Upper lobe of left lung (tissue), 6 donors: ENCODE results near the gene MIF. TPM values are rescaled to one million over a fixed set of nuclear protein-coding genes. Genes with fewer than 3 reads are reported as not detected.
A peak's percentile ranks its signal among the peaks of the same experiment; 100 is the strongest.

Experiments
- ATAC-seq, 2 donors: fragments of 200-7000 bp; cut with Tn5 transposase; one replicate each; pipeline ENCODE4 v1.9.1; 2022; ENCODE audit warnings: mild to moderate bottlenecking in 2 of 2, moderate library complexity in 2 of 2; ENCODE audit not compliant: low FRiP score in 2 of 2
- DNase-seq, 2 donors: peaks; one replicate each; pipeline ENCODE4 v3.0.0-alpha.2; 2019 to 2020
- H3K27ac ChIP-seq, 4 donors: fragments of 200-600 bp; sonication (generic); one replicate each; pipeline ENCODE4 v1.5.1; 2016 to 2019
- H3K27me3 ChIP-seq, 4 donors: fragments of 200-600 bp; sonication (generic); one replicate each; pipeline ENCODE4 v1.5.1; 2017 to 2019
- H3K36me3 ChIP-seq, 4 donors: fragments of 200-600 bp; sonication (generic); one replicate each; pipeline ENCODE4 v1.5.1; 2016 to 2019
- H3K4me1 ChIP-seq, 4 donors: fragments of 200-600 bp; sonication (generic); one replicate each; pipeline ENCODE4 v1.5.1; 2018 to 2019
- H3K4me3 ChIP-seq, 4 donors: fragments of 200-600 bp; sonication (generic); one replicate each; pipeline ENCODE4 v1.5.1; 2017 to 2019; ENCODE audit warnings: mild to moderate bottlenecking in 2 of 4, moderate library complexity in 1 of 4
- H3K9me3 ChIP-seq, 4 donors: fragments of 200-600 bp; sonication (generic); one replicate each; pipeline ENCODE4 v1.5.1; 2018 to 2019
- EP300 ChIP-seq, 4 donors: sonication (generic); formaldehyde crosslinking; IDR thresholded peaks; one replicate each; pipeline ENCODE4 v1.5.1; 2017; ENCODE audit warnings: antibody characterized with exemption in 4 of 4, control low read depth in 2 of 4
- POLR2A ChIP-seq, 4 donors: fragments of 450-650 bp; IDR thresholded peaks; one replicate each; pipeline ENCODE4 v1.5.1; 2016 to 2017; ENCODE audit warnings: antibody characterized with exemption in 4 of 4, mild to moderate bottlenecking in 2 of 4
- POLR2AphosphoS5 ChIP-seq, 2 donors: sonication (generic); formaldehyde crosslinking; IDR thresholded peaks; one replicate each; pipeline ENCODE4 v1.5.1; 2017; ENCODE audit warnings: antibody characterized with exemption in 2 of 2
- WGBS, 2 donors: methylation state at CpG; one replicate each; pipeline ENCODE4 v1.1.5; 2017 to 2018; 5-methylcytosine and 5-hydroxymethylcytosine counted together
- total RNA-seq, 6 donors: library from RNA; depleted of rRNA in 4 of 6; stranded (reverse); fragments of >200 nt in 4 of 6; gene quantifications; one replicate each; pipeline versions ENCODE4 v1.1.0 to v1.2.1, GENCODE V29; 2016 to 2021
- TF ChIP-seq, protein P1 (sequence below), 6 experiments: fragments of 450-650 bp in 4 of 6; fragments of 200-600 bp in 2 of 6; sonication (generic) in 2 of 6; IDR thresholded peaks; one replicate each; pipeline ENCODE4 v1.5.1; 2016 to 2019; ENCODE audit warnings: antibody characterized with exemption in 6 of 6
- donor health status: DM: no; HTN: no; CAD: no; lungs with moderate emphysema.
- donor health status: DM: no; HTN: yes; CAD: no; lungs with severe emphysema.

MIF gene
- total RNA-seq, 6 donors from 2014 or later: 54.5 to 388 (median 298) TPM

- H3K27me3 ChIP-seq: no peaks in the 10 kb centered on the region
- no peak overlapping the region for H3K4me3 ChIP-seq
- no peak for TF ChIP-seq POLR2A (IDR thresholded peaks at IDR 0.05)
- no peak for TF ChIP-seq POLR2AphosphoS5 (IDR thresholded peaks at IDR 0.05)
- TF ChIP-seq, protein P1, sequence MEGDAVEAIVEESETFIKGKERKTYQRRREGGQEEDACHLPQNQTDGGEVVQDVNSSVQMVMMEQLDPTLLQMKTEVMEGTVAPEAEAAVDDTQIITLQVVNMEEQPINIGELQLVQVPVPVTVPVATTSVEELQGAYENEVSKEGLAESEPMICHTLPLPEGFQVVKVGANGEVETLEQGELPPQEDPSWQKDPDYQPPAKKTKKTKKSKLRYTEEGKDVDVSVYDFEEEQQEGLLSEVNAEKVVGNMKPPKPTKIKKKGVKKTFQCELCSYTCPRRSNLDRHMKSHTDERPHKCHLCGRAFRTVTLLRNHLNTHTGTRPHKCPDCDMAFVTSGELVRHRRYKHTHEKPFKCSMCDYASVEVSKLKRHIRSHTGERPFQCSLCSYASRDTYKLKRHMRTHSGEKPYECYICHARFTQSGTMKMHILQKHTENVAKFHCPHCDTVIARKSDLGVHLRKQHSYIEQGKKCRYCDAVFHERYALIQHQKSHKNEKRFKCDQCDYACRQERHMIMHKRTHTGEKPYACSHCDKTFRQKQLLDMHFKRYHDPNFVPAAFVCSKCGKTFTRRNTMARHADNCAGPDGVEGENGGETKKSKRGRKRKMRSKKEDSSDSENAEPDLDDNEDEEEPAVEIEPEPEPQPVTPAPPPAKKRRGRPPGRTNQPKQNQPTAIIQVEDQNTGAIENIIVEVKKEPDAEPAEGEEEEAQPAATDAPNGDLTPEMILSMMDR (IDR thresholded peaks at IDR 0.05): no peak
- TF ChIP-seq EP300 (IDR thresholded peaks at IDR 0.05): no peak
- DNase-seq: peak in 1 of 2 donors; percentile 37
- H3K27ac ChIP-seq: no peak overlapping the region
- no peaks in the 10 kb centered on the region for H3K36me3 ChIP-seq
- H3K9me3 ChIP-seq: no peaks in the 10 kb centered on the region
- peaks cover 0 to 8% (median 7%) of the 10 kb centered on the region in 4 donors for H3K4me1 ChIP-seq
- WGBS, 2 donors: 63 to 79% methylated on average over 7 to 11 of the region's 11 CpGs
- ATAC-seq: no peak
These were observed 5.4 kb upstream of the MIF start for GRCh38 chr22:23888615-23889401.

DNA sequence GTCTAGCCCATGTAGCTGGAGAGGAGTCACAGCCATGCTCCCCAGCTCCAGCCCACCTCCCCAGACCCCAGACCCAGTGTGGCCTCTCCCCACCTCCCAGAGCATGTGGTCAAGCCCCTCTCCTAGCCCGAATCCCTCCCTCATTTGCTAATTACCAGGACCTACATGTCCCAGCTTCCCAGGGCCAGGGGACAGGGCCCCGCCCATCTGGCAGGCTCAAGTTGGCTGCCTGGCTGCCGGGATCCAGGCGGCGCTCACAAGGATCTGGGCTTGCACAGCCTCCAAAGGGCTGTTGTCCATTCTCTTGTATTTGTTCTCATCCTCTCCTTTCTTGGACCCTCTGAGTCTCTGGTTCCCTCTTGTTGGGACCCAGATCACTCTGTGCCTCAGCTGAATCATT is 4.6 kb upstream of the MIF start:
- peaks cover 0 to 12% (median 8%) of the 10 kb centered on the region in 4 donors for H3K4me1 ChIP-seq
- TF ChIP-seq, protein P1 (IDR thresholded peaks at IDR 0.05): no peak
- no peak for TF ChIP-seq POLR2A (IDR thresholded peaks at IDR 0.05)
- no peak for TF ChIP-seq POLR2AphosphoS5 (IDR thresholded peaks at IDR 0.05)
- TF ChIP-seq EP300 (IDR thresholded peaks at IDR 0.05): no peak
- no peaks in the 10 kb centered on the region for H3K9me3 ChIP-seq
- 76 to 87% methylated on average over 4 of the region's 5 CpGs for WGBS, 2 donors
- no peak for ATAC-seq
- no peaks in the 10 kb centered on the region for H3K27me3 ChIP-seq
- H3K36me3 ChIP-seq: no peaks in the 10 kb centered on the region
- no peak overlapping the region for H3K27ac ChIP-seq
- DNase-seq: peak in 1 of 2 donors; percentile 56
- H3K4me3 ChIP-seq: no peak overlapping the region

GRCh38 chr22:23891726-23892125 is 2.5 kb upstream of the MIF start:
- TF ChIP-seq, protein P1 (IDR thresholded peaks at IDR 0.05): no peak
- no peak for TF ChIP-seq EP300 (IDR thresholded peaks at IDR 0.05)
- TF ChIP-seq POLR2A (IDR thresholded peaks at IDR 0.05): no peak
- TF ChIP-seq POLR2AphosphoS5 (IDR thresholded peaks at IDR 0.05): no peak
- Histone ChIP-seq H3K27ac (no peak overlapping the region), H3K4me1 (peaks cover 17 to 27% (median 22%) of the 10 kb centered on the region in 4 donors), H3K4me3 (no peak overlapping the region), H3K36me3 (peaks cover 0 to 12% (median 9%) of the 10 kb centered on the region in 4 donors), H3K27me3 (no peaks in the 10 kb centered on the region), H3K9me3 (no peaks in the 10 kb centered on the region)
- DNase-seq (no peak), ATAC-seq (no peak)
- WGBS, 2 donors: 90 to 93% methylated on average over 7 of the region's 7 CpGs

GRCh38 chr22:23892130-23892529 is 2.1 kb upstream of the MIF start:
- DNase-seq (no peak), ATAC-seq (no peak)
- no peaks in the 10 kb centered on the region for H3K9me3 ChIP-seq
- H3K36me3 ChIP-seq: peaks cover 0 to 15% (median 13%) of the 10 kb centered on the region in 4 donors
- peaks cover 17 to 27% (median 22%) of the 10 kb centered on the region in 4 donors for H3K4me1 ChIP-seq
- TF ChIP-seq POLR2AphosphoS5 (IDR thresholded peaks at IDR 0.05): no peak
- TF ChIP-seq EP300 (IDR thresholded peaks at IDR 0.05): no peak
- H3K4me3 ChIP-seq: no peak overlapping the region
- WGBS, 2 donors: 87 to 92% methylated on average over 2 of the region's 2 CpGs
- H3K27ac ChIP-seq: no peak overlapping the region
- no peaks in the 10 kb centered on the region for H3K27me3 ChIP-seq

DNA sequence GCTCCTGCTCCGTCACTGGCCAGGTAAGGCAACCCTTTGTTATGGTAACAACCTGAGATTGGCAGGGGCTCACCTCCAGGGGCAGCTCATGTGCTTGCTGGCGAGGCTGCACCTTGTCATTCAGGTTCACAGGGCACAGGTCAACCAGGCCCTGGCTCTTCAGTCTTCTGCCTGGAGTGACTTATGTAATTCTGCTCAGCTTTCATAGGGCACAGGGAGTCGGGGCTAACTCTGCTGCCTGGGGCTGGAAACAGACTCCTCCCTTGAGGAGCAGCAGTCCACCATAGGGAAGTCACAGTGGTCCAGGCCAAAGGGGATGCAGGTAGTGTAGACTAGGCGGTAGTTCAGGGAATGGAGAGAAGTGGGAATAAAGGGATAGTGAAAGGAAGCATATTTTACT is 1.5 kb upstream of the MIF start:
- no peak overlapping the region for H3K4me3 ChIP-seq
- WGBS, 2 donors: 75 to 81% methylated on average over 2 to 4 of the region's 4 CpGs
- no peak overlapping the region for H3K27ac ChIP-seq
- no peak for DNase-seq
- peaks cover 17 to 27% (median 22%) of the 10 kb centered on the region in 4 donors for H3K4me1 ChIP-seq
- no peaks in the 10 kb centered on the region for H3K27me3 ChIP-seq
- H3K9me3 ChIP-seq: no peaks in the 10 kb centered on the region
- no peak for ATAC-seq
- H3K36me3 ChIP-seq: peaks cover 0 to 20% (median 16%) of the 10 kb centered on the region in 4 donors
- no peak for TF ChIP-seq EP300 (IDR thresholded peaks at IDR 0.05)
- TF ChIP-seq, protein P1 (IDR thresholded peaks at IDR 0.05): no peak
- TF ChIP-seq POLR2A (IDR thresholded peaks at IDR 0.05): no peak
- TF ChIP-seq POLR2AphosphoS5 (IDR thresholded peaks at IDR 0.05): no peak
